ENCODE measurements around the gene HS1BP3. TPM values are rescaled to one million over a fixed set of nuclear protein-coding genes. Genes with fewer than 3 reads are reported as not detected.

HS1BP3 gene
- total and polyA plus RNA-seq, 2 of the 4 experiments (the other 2 are of a cell fraction) = 9.0 to 14.8 TPM

DNA sequence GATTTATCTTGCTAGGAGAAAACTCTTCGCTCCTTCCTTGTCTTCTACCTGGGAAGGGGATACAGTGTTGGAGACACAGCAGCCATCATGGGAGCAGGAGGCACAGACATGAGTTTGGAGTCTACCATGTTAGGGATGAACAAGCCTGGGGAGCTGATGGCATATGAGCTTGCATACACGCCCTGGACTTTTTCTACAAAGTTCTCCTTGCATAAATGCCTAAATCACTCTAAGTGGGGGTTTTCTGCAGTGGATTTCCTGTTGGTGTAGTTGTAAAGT, 3.6 kb upstream of the HS1BP3 start:
- ChIA-PET CTCF (no interaction called here), POLR2A (ENCODE audit: unreplicated experiment) (no interaction called here)
- Histone ChIP-seq H3K4me1 (ENCODE audit: control insufficient read depth, insufficient read depth, low read length) (peaks cover 7% of the 10 kb centered on the region), H2AFZ (replicated peaks; ENCODE audit: low read length, poor library complexity) (no peak overlapping the region), H2AK9ac (replicated peaks; ENCODE audit: low read depth, low read length, poor library complexity) (no peak overlapping the region), H2BK5ac (ENCODE audit: low read depth, low read length, poor library complexity, severe bottlenecking) (no peak overlapping the region), H2BK15ac (ENCODE audit: low read depth, low read length) (no peak overlapping the region), H3K14ac (replicated peaks; ENCODE audit: low read depth, low read length) (no peak overlapping the region), H3K9me3 (ENCODE audit: control insufficient read depth, insufficient read depth, low read length) (no peaks in the 10 kb centered on the region), H4K20me1 (ENCODE audit: insufficient read depth, low read length) (no peaks in the 10 kb centered on the region), H3K27me3 (ENCODE audit: control insufficient read depth, insufficient read depth, low read length) (peaks cover 31% of the 10 kb centered on the region), H3K9ac (ENCODE audit: low read depth, low read length) (no peak overlapping the region), H2BK20ac (ENCODE audit: low read depth, low read length) (no peak overlapping the region), H3K27ac (ENCODE audit: insufficient read depth, low read length) (no peak overlapping the region), H3K9me1 (ENCODE audit: insufficient read depth, low read length) (peaks cover 6% of the 10 kb centered on the region), H3K4me3 (ENCODE audit: insufficient read depth, low read depth, low read length) (no peak overlapping the region), H3K36me3 (ENCODE audit: control insufficient read depth, insufficient read depth, low read length) (no peaks in the 10 kb centered on the region), H3K4me2 (ENCODE audit: low read depth, low read length) (no peak overlapping the region), H3K56ac (ENCODE audit: extremely low read depth, insufficient read depth, low read length) (no peak overlapping the region), H2BK120ac (ENCODE audit: low read depth, low read length) (no peak overlapping the region), H4K91ac (ENCODE audit: insufficient read depth, low read depth, low read length) (no peak overlapping the region), H3K23ac (ENCODE audit: low read depth, low read length) (no peak overlapping the region), H4K8ac (ENCODE audit: low read depth in 2 of 2, low read length in 2 of 2) (no peak overlapping the region), H3K18ac (ENCODE audit: low read depth, low read length) (no peak overlapping the region), H2AK5ac (ENCODE audit: low read depth, low read length) (no peak overlapping the region), H4K5ac (ENCODE audit: low read depth, low read length) (no peak overlapping the region), H3K79me1 (ENCODE audit: low read depth in 1 of 2, low read length in 2 of 2) (peaks cover 8 to 13% of the 10 kb centered on the region in 2 experiments; a peak in 3 of 4 replicates), H3K4ac (ENCODE audit: low read depth, low read length) (no peak overlapping the region)
- in situ Hi-C loops (cut with MboI; ENCODE audit: low sequenced_read_pairs) (loop anchor here (25.0 kb wide), 1 partner anchor 1108 kb away; no protein-coding TSS in a partner anchor), dilution Hi-C loops (cut with HindIII; ENCODE audit: low sequenced_read_pairs, unreplicated experiment) (no loop called here), intact Hi-C loops (cut with micrococcal nuclease) (no loop called here)
- ATAC-seq (ENCODE audit: low read depth) (no peak), DNase-seq (no peak)
- TF ChIP-seq FOS (IDR thresholded peaks at IDR 0.05; ENCODE audit: low read depth, low read length) (no peak), CEBPB (IDR thresholded peaks at IDR 0.05; ENCODE audit: low read depth, low read length) (no peak), RFX5 (IDR thresholded peaks at IDR 0.05; ENCODE audit: low read depth, low read length) (no peak), MAFK (IDR thresholded peaks at IDR 0.05; ENCODE audit: low read depth, low read length) (no peak)
- no TSS peak for BruUV-seq (replicated peaks)
- no CpG with 5 or more reads among the region's 2 CpGs for WGBS, 2 experiments (ENCODE audit: extremely low coverage in 2 of 2, insufficient read length in 1 of 2)
